Stimulated activated CD4-positive, alpha-beta T cell treated with anti-CD3 and anti-CD28 coated beads, Interleukin-1b, Interleukin-23, amount 100 ng/mL, for 1 hour (primary cell): ENCODE measurements around the gene TTC28.
"Not testable (repeated sequence)": the region's sequence is repeated elsewhere in the genome, so short reads cannot be mapped to it uniquely, and the experiment has no call there.

Experiments used
- DNase-seq, 2 donors: peaks; one replicate each; pipeline ENCODE4 v3.0.0-alpha.2; 2020; ENCODE audit warnings: low read depth in 2 of 2

Gene TTC28

DNA sequence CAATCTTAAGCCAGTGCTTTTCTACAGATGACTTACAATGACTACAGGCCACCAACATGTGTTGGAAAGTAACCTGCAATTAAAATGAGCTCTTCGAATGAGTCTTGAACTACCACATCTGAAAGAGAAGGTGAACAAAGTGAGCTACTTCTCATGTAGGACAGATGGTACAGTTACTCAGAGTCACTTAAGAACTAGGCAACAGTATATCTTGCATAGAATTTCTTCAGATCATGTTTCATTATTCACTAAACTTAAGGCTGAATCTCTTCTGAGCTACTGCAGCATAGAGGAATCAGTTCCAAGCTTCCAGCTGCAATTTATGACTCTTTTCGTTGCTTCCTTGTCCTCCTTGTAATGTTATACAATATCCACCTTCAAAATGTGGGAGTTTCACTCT, 270.9 kb downstream of the TTC28 start:
- DNase-seq, result no peak

DNA sequence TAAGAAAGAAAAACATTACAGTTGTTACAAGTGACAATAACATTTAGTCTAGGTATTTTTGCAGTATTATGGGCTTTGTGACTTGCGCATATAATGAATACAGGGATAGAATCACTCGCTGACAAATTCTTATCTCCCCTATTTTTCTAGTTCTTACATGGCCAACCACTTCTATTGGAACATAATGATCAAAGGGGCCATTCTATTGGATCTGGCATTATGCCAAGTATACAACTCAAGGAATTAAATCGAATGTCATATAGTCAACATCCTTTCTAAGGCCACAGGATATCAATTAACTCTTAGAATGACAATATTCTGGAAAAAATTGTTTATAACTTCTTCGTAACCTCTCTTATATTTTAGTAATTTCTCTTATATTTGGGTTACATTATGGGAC, 272.0 kb downstream of the TTC28 start:
- no peak for DNase-seq

DNA sequence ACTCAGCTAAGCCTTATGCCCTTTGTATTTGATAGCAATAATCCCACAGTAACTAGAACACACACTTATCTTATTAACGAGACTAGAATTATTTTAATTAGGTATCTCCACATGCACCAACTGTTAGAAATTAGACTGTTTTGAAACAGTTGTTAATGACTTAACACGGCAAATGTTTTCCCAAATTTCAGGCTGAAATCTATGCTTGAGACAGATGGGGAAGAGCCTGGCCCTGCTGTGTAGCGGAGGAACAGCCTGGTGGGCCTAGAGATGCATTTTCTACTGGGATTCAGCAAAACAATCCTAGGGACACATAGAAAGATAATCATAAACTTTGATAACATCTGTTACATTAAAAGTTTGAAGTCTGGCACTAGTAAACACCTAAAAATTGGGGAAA, 273.4 kb downstream of the TTC28 start:
- no peak for DNase-seq

DNA sequence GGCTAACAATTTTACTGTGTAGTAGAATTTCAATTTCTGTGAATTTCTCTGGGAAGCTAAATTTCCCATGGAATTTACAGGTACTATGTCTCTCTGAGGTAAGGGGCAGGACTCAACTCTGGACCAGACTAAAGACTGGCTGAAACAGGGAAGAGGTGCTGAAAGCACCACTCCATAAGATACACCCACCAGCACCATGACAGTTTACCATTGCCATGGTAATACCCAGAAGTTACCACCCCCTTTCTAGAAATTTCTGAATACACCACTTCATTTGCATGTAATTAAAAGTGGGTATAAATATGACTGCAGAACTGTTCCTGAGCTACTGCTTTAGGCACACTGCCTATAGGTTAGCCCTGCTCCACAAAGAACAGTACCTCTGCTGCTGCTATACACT, 274.1 kb downstream of the TTC28 start:
- no peak for DNase-seq

DNA sequence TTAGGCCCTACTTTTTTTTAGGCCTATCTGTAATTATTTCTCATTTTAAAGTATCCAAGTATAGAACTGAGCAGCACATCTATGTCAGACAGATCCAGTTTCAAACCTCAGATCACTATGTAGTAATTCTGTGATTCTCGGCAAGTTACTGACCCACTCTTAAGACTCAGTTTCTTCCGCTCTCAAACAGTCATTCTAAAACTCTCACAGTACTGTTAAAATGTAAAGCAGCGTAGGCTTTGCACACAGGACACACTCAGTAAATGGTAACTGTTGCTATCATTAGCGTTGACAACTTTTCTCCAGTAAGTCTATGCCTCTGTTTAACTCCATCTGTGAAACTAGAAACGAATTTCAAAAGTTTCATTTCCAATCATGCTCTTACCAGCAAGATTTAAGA, 277.1 kb downstream of the TTC28 start:
- no peak for DNase-seq

DNA sequence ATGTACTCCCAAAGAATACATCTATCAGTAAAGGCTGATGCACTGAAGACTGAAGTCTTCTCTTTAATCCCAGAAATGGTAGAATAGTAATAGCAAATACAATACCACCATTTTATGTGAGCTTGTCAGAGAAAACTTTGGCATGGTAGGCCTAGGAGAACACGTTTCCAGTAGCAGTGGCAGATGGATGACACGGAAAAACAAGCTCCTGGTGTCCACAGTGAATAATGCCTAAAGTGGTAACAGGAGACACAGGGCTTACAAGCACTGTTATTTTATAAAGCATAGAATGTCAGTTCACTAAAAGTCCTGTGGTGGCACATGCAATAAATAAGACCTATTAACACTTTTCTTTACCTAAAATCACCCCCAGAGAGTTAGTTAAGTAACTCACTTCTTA, 277.6 kb downstream of the TTC28 start:
- DNase-seq, result no peak

DNA sequence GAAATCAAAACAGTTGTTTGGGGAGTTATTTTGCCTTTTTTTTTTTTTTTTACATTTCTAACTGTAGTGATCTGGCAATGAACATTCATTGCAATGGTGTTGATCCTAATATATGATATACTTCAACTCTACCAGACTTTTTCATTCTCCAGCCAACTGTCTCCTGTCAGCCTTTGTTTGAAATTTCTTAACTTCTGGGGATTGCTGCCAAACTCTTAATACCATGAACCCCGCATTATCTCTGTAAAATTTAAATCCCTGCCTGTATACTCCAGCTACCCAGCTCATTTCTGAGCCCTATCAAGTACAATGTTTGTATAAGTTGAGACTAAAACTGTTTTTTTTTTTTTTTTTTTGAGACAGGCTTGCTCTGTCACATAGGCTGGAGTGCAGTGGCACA, 280.7 kb downstream of the TTC28 start:
- DNase-seq, result no peak

DNA sequence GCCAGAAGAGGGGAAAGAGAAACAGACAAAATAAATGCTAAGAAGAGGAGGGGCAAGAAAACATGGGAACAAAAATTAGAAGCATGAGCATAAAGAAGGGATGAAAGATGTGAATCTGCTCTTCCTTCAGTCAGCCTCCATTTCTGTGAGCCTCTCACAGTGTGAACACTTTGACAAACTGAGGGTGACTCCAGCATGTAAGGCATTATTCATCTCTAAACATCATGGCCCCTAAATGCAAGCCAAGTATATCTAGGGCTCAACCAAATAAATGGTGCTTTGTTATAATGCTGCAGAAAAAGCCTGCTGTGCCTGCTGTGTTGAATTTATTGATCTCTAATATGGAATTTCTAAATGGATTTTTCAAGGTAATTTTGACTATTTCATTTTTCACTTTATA, 281.3 kb downstream of the TTC28 start:
- DNase-seq, result no peak

DNA sequence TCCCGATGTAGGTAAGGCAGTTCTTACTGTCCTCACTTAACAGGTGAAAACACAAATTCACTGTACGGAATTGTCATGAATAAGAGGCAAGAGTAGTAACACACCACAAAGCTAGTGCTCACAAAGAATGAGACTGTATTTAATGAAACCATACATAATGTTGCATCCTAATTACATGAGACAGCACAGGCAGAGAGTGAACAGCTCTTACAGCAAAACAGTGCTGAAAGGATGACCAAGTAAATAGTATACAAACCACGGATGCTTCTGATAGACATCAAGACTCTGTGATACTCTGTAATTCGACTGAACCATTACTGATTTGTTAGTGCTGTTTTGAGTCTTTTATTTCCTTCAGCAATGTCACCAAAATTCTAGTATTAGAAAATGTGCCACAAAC, 282.3 kb downstream of the TTC28 start:
- DNase-seq, result no peak

DNA sequence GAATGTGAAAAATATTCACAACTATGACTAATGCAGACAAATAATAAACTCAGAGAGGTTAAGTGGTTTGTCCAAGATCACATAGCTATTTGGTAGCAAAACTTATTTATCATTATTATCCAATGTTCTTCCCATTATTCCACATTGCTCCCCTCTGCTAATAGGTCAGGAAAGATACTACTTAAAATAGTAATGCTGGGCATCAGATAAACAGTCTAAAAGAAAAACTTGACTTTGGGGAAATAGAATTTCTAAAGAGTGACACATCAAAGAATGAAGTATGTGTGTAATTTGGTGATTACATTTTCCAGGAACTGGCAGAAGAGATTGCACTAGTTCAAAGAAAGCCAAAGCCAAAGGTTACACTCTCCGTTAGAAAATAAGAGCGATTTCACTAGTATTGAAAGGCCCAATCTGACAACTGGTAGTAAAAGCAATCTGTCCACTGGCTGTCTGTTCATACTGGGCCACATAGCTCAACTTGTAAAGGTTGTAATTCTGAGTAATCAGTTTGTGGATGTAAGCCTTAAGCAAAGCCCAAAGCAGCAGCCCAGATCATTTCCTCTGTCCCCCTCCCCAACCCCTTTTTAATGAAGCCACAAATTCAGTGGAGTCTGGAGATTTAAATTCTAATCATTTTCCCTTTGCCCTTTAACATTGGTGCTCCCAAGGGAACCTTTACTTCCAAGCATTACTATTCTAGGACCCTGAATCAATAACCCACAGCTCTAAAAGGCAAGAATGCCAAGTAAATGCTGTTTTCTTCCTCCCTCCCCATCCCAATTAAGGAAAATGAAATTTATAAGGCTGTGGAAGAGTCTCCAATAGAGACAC, 283.5 kb downstream of the TTC28 start:
- DNase-seq, result no peak

DNA sequence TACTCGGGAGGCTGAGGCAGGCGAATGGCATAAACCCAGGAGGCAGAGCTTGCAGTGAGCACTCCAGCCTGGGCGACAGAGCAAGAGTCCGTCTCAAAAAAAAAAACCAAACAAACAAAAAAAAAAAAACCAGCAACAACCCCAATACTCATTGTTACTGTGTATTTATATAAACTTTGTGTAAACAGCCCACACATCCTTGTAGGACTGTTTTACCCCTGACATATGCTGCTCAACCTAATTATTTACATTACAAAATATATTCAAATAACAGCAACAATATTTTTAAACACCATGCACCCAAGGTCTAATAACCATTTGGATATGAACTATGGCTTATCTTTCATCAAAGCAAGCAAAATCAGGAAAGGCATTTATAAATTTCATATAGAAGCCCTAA, 284.1 kb downstream of the TTC28 start:
- no peak for DNase-seq

DNA sequence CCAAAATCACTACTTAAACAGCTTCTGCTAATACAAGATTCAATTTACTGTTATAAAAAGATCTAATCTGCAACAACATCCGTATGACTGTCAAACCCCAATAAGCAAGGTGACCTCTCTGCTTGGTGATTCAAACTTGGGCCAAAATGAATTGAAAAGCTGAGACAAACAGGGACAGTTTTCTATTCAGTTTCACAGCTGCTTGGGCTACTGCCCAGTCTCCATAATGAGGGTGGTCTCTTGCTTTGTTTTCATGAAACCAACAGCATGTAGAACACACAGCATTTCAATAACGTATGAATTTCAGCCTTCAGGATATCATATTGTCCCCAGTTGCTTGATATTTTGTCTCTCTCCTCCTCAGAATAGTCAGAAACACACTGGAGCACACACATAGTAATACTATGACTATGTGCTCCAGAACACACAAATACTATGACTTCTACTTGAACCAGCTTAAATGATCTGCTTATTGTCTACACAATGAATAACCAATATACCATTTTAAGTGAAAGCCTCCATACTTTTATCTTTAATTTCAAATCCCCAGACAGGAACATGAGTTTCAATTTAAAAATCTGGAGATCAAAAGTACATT, 285.0 kb downstream of the TTC28 start:
- no peak for DNase-seq

DNA sequence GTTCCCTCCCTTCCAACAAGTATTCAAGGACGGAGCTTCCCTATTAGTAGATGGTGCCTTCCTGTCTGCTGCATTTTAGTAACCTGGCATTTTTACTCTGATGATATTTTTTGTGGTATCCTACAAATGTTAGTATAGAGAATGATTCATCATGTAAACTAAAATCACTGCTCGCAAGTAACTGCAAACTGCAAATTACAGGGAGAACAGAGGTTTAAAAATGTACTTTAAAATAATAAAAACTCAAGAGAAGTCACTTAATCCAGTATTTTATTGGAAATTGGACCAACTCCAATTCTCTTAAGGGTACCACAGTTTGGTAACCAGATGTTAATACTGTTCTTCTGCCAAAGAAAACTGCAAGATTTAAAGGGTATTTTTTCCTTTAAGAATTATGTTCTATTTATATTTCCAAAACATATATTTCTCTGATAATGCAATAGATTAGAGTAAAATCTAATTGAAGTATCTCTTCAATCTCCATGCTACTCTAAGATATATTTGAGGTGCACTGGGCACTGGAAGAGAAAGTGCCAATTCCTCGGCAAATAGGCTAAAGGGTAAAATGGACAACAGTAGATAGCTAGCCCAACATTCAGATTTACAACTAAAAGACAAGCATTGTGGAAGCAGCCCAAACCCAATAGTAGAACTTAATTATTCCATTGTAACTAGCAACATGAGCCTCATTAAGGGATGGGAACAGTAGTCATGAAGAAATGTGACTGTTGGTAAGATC, 298.0 kb downstream of the TTC28 start:
- DNase-seq, result no peak

DNA sequence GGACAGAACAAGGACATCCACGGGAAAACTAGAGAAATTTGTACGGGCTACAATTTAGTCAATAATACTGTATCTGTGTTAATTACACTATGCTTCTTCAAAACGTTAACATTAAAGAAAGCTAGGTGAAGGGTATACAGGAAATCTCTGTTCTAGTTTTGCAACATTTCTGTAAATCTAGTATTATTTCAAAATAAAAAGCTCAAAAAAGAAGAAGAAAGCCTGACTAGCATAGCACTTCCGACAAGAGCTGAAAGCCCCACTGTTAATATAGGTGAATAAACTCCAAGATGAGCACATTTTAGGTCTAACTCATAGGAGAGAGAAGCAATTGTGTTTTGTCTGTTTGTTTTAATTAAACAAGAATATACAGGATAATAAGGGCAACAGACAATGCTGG, 299.7 kb downstream of the TTC28 start:
- DNase-seq, result no peak

DNA sequence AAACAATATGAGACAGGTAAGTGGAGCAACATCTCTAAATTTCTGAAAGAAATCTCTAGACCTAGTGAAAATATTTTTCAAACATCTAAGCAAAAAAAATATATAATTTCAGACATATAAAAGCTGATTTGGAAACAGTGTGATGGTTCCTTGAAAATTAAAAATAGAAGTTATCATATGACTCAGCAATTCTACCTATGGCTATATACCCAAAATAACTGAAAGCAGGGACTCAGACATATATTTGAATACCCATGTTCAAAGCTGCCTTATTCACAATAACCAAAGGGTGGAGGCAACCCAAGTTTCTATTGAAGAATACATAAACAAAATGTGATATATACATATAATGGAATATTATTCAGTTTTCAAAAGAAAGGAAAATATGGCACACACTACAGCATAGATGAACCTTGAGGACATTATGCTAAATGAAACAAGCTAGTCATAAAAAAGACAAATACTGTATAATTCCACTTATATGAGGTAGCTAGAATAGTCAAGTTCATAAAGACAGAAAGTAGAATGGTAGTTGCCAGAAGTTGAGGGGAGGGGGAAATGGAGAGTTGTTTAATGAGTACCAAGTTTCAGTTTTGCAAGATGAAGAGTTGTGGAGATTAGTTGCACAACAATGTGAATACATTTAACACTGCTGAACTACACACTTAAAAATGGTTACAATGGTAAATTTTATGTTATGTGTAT, 300.4 kb downstream of the TTC28 start:
- DNase-seq, result no peak

DNA sequence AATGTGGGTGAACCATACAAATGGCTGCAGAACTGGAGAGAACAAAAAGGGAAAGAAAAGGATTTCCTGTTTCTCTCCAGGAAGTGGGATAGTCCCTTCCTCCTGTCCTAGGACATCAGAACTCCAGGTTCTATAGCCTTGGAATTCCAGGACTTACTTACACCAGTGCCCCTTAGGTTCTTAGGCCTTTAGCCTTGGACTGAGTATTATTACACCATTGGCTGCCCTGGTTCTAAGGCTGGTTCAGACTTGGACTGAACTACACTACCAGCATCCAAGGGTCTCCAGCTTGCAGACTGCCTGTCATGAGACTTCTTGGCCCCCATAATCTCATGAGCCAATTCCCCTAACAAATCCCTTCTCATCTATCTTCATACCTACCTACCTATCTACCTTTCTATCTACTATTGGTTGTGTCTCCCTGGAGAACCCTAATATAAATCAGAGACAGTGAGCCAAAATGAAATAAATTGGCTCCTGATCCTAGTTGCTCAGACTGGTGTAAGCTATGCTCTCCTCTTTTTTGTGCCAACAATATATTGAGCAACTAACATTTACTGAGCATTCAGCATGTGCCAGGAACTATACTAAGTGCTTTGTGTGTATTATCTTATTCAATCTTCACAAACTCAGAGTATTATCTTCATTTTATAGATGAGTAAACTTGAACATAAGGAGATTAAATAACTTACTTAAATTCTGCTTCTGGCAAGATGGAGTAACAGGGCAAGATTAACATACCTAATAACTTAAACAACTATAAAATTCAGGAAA, 303.7 kb downstream of the TTC28 start:
- DNase-seq, result no peak

DNA sequence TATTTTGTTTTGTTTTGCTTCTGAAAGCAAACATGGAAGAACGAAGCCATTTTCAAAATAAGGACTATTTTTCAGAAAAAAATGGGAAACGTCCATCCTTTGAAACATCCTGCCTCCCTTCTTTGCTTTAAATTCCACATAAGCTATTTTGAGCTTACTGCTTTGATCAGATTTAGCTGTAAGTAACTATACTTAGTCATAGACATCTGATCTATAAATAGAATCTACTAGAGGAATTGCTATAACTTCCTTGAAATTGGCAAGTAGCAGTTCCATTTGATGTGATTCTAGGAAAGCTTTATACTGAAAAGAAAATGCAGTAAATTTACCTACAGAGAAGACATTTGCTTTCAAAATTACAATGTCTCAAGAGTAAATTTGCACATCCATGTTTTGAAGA, 305.8 kb downstream of the TTC28 start:
- no peak for DNase-seq

DNA sequence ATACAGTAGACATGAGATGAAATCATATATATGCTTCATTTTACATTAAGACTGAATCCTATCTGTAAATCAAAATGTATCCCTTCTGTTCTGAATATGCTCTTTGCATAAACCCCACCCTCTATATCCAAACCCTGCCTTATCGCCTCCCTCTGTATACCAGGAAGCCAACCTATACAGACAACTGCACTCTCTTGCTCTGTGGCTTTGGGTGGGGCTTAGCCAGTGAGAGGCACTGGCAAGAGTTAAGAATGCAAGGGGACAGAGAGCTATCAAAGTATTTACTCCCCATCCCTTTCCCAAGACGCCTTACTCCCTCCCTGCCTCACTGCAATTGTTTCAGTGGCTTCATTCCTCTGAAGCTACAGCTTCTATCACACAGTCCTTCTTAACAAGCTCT, 309.8 kb downstream of the TTC28 start:
- no peak for DNase-seq

DNA sequence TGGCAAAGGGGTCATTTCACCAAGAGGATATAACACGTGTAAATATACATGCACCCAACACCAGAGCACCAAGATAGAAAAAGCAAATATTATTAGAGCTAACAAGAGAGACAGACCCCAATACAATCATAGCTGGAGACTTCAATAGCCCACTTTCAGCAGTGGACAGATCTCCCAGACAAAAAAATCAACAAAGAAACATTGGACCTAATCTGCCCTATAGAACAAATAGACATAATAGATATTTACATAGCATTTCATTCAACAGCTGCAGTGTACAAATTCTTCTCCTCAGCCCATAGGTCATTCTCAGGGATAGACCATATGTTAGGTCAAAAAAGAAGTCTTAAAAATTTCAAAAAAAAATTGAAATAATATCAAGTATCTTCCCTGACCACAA, 312.8 kb downstream of the TTC28 start:
- no peak for DNase-seq

DNA sequence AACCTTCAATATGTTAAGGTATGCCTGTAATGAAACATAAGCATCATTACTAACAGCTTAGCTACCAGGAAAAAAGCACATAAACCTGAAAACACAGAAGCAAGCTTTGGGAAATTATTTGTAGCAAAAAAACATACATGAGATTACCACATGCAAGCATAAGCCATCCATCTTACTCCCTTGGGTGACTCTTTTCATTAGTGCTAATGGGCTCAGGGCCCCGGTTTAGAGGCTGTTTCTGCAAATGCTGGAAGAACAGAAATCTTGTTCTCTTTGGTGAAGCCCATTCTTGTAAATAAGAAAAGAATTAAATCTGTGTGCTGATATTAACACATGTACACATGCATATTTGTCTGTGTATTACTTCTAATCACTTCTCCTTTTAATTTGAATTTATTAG, 314.3 kb downstream of the TTC28 start:
- no peak for DNase-seq

DNA sequence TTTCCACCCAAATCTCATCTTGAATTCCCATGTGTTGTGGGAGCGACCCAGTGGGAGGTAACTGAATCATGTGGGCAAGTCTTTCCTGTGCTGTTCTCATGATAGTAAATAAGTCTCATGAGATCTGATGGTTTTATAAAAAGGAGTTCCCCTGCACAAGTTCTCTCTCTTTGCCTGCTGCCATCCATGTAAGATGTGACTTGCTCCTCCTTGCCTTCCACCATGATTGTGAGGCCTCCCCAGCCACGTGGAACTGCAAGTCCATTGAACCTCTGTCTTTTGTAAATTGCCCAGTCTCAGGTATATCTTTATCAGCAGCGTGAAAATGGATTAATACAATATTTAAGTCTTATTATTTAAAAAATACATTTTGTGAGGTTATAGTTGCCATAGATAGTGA, 315.5 kb downstream of the TTC28 start:
- DNase-seq, result not testable (repeated sequence)

DNA sequence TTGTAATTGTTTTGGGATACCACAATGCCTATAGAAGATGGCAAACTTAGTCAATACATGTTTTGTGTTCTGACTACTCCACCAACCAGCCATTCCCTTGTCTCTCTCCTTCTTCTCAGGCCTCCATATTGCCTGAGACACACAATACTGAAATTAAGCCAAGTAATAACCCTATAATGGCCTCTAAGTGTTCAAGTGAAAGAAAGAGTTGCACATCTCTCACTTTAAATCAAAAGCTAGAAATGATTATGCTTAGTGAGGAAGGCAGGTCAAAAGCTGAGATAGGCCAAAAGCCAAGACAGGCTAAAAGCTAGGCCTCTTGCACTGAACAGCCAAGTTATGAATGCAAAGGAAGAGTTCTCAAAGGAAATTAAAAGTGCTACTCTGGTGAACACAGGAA, 318.7 kb downstream of the TTC28 start:
- no peak for DNase-seq
